Activated T-cell treated with anti-CD3 and anti-CD28 coated beads for 4 hours (primary cell): Measurements from ENCODE around the gene NMT1.

ENCODE experiments used
- DNase-seq: peaks from one replicate; pipeline ENCODE4 v3.0.0-alpha.2; 2020

The NMT1 gene

DNA sequence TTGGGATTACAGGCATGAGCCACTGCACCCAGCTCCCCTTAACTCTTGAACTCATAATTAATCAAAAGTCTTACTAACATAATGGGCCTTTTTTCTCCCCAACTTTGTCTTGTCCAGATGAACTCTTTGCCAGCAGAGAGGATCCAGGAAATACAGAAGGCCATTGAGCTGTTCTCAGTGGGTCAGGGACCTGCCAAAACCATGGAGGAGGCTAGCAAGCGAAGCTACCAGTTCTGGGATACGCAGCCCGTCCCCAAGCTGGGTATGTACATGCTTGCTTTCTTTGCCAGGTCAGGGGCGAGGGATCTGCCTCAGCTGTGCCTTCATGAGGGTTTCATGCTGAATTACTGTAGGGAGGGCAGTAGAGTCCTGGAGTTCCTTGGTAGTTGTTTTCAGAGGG lies 25.3 kb downstream of the NMT1 start:
- no peak for DNase-seq

DNA sequence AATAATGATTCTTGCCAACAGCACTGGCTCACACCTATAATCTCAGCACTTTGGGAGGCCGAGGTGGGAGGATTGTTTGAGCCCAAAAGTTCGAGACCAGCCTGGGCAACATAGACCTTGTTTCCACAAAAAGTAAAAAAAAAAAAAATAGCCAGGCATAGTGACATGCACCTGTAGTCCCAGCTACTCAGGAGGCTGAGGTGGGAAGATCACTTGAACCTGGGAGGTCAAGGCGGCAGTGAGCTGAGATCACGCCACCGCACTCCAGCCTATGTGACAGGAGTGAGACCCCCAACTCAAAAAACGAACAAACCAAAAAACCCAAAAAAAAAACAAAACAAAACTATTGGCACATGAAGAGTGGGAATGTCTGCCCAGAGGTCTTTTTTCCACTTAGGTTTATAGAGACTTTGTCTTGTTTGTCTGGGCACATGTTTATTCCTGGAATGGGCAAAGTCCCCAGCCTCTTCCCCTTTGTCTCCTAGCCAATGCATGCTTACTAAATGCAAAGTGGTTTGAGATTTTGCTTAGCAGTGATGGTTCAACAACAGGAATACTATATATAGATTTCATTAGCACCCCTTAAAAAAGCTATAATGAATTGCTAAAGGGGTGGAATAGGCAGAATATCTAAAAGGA lies 25.9 kb downstream of the NMT1 start:
- no peak for DNase-seq

DNA sequence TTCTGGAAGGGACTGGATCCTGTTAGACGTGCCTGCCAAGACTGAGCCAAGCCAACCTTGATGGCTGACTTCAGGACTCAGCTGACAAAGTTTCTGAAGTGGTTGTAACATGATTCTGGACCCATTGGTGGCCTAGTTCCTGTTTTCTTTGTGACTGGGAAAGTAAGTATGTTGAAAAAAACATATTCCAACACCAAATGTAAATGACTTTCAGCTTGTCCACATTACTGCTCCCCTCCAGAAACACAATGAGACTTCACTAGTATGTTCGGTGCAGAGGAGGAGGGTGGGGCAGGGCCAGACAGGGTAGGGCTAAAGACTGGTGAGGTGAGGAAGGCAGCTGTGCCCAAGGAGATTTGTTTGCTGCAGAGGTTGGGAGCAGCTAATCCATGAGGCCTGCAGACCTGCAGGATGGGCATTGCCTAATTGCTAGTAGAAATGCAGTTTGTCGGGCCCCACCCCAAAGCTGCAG lies 26.4 kb downstream of the NMT1 start:
- no peak for DNase-seq

DNA sequence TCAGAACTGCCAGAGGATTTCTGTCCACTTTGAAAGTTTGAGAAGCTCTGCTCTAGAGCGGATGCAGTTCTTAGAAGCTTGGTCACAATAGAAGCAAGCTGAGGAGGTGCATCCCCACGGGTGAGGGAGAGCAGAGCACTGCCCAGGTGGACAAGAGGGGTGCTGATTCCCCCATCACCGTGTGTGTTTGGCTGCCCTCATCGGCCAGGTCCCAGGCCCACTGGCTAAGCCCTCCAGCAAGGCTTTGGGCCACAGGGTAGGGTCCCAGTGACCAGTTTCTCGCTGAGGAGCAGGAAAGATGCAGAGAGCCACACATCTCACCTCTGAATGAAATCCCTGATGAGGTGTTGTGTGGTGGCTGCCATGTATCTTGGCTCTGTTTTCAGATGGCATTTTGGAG lies 26.9 kb downstream of the NMT1 start:
- DNase-seq, result no peak

DNA sequence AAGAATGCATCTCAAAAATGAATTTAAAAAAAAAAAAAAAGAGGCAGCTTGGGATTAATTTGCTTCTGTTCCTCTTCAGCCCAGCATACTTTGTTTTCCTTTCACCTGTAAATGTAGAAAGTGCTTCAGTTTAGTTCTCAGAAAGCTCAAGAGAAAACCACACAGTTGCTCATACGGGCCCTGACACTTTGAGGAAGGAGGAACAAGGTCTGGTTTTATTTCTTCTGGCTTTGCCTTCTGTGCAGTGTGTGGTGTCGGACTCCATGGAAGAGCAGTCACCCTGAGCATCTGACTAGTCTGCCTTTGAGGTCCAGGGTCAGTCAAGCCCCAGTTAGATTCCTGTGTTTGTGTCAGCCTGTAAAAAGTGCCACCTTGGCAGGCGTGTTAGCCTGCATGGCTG lies 27.6 kb downstream of the NMT1 start:
- no peak for DNase-seq

DNA sequence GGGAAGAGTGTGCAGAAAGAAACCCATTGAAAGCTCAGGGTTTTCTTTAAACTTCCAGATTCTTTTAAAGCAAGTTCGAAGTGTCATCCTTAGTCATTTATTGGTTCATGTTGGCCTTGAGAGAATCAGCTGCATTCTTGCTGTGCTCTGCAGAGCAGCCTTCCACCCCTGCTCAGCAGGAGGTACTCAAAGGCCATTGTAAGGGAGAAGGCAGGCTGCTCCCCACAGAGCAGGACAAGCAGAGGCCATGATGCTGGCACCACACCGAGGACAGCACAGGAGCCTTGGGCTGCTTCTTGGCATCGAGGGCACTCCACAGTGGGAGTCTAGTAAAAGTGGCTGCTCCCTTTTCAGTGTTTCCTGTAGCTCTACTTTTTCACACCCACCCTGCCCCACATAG lies 29.6 kb downstream of the NMT1 start:
- DNase-seq, result no peak

DNA sequence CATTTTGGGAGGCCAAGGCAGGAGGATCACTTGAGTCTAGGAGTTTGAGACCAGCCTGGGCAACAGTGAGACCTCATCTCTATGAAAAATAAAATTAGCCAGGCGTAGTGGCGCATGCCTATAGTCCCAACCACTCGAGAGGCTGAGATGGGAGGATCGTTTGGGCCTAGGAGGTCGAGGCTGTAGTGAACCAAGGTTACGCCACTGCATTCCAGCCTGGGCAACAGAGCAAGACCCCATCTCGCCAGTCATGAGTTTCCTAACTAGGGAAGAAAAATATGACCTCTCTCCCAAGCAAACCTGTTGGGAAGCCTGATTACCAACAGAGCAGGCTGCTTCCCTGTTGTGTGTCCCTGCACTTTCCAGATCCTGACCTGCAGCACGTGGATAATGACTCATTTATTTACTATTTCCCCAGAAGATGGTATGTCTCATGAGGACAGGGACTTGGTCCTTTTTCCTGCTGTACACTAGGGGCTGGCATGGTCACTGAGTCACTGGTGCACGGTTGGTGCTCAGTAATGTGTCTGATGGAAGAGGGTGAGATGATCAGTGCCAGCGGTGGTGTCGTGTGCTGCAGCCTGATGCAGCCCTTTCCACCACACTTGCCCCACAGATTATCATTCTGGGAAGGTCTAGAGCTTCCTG lies 30.8 kb downstream of the NMT1 start:
- no peak for DNase-seq

DNA sequence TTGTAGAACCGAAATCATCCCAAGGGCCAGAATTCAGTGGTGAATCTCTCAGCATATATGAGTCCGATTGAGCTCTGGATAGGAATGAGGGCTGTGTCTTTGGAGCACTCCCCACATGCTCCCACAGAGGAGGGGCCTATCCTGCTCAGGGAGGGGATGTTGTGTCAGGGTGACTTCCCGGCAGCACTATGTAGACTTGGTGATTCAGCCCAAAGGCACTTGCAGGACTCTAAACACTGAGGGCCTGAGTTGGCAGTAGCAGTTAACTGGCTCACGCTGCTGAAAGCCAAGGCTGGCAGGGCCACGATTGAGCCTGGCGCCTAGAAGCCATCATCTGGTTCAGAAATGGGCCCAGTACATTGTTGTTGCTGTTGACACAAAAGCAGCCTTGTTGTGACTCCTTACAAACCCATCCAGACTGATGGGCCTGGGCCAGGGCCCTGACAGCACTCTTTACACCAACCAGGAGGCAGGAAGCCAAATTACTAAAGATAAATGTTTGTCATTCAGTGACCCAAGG lies 31.9 kb downstream of the NMT1 start:
- DNase-seq, result no peak

DNA sequence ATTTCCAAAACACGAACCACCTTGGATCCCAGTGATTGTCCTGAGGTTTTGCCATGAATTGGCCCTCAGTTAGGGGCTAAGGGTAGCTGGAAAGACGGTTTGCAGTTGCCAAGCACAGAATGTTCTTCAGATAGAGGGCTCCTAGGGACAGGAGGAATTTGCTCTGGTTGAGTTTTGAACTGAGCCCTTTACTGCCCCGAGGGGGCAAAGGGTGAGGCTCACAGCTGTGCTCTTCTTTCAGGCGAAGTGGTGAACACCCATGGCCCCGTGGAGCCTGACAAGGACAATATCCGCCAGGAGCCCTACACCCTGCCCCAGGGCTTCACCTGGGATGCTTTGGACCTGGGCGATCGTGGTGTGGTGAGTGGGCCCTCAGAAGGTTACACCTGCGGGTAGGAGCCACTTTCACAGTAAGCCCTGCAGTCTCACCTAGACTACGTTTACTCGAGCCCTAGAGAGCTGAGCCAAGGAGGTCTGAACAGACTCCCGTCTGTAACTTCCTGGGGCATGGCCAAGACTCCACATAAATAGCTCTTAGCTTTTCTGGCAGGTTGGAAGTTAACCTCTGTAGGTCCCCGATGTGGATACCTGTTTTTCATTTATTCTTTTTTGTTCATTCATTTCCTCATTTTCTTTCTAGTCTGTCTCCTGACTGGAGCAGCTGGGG lies 32.5 kb downstream of the NMT1 start:
- no peak for DNase-seq

DNA sequence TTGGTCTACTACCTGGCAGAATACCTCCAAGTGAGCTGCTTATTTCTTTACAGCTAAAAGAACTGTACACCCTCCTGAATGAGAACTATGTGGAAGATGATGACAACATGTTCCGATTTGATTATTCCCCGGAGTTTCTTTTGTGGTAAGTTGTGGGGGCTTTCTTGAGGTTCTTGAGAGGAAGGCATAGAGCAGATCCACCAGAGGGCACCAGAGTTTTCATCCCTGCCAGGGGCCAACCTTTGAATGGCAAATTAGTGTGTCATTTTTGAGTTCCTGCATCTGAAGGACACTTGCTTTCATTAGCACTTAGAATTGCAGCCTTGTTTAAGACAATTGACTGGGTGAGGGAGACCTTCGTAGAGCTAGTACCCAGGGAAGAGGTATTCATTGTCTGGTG lies 35.0 kb downstream of the NMT1 start:
- no peak for DNase-seq

DNA sequence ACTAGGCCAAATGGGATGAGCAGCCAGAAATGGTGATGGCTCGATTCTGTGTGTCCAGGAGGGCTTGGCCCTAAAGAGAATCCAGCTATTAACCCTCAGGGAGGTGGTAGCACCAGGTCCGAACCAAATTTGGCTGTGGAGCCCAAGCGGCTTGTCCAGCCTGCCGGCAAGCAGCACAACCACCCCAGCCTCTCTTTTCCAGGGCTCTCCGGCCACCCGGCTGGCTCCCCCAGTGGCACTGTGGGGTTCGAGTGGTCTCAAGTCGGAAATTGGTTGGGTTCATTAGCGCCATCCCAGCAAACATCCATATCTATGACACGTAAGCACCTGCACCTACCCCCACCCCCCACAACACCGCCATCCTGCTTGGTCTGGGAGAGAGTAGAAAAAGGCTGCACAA lies 35.8 kb downstream of the NMT1 start:
- DNase-seq, result no peak

DNA sequence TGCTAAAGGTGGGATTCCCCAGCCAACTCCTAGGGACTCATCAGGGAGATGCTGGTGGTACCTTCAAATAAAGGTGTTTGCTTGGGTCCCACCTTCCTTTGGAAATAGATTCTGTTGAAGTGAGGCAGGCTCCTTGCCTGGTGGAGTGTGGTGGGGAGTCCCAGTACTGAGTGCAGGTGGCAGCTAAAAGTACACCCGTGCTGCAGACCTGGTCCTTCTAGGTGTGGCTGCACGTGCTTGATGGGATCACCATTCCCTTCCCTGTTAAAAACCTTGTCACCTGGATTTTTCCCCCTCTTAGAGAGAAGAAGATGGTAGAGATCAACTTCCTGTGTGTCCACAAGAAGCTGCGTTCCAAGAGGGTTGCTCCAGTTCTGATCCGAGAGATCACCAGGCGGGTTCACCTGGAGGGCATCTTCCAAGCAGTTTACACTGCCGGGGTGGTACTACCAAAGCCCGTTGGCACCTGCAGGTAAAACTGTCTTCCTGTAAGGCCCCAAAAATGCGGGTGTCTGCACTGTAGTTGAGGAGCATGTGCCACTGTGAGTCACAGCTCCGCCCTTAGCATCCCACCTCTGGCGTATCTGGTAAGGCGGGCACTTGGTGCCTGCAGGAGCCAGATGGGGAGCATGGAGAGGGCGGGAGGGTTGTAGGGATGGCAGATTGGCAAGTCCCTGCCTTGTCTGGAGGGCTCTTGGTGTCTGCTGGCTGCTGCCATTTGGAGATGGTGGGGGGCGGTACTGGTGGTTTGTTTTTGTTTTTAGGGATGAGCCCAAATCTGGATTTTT lies 37.2 kb downstream of the NMT1 start:
- DNase-seq, result no peak

DNA sequence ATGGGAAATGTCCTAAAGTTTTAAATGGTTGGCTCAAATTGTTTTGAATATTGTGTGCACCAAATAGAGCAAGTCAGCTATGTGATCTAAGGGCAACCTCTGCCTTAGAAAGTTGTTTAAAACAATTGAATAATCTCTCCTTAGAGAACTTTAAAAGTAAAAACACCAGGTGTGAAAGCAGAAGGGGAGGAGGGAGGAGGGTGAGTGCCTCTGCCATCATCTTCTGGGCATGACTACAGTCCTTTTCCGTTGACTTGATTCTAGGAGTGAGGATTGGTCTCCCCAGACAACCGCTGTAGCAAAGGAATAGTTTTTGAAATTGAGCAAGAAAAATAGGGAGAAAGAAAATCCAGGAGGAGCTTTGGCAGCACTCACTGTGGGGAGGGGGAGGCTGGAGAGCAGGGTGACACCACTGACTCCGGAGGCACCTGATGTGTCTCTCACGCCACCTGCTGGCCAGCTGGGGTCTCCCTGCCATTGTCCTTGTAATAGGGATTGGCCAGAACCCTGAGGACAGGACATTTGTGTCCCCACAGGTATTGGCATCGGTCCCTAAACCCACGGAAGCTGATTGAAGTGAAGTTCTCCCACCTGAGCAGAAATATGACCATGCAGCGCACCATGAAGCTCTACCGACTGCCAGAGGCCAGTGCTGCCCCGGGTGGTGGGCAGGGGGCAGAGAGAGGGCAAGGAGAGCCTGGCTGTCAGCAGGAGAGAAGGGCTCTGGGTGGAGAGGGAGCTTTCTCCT lies 37.9 kb downstream of the NMT1 start:
- DNase-seq, result peak; percentile 64

DNA sequence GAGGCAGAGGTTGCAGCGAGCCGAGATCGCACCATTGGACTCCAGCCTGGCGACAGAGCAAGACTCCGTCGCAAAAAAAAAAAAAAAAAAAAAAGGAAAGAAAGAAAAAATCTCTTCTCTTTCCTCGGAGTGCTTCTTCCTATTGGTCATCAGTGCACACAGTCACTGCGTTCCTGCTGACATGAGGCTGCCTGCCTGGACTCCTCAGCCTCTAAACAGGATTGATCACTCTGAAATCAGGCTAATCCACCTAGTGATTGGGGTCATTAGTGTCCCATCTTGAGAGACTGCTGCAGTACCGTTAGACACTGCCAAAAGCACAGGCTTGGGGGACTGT lies 40.4 kb downstream of the NMT1 start:
- no peak for DNase-seq

DNA sequence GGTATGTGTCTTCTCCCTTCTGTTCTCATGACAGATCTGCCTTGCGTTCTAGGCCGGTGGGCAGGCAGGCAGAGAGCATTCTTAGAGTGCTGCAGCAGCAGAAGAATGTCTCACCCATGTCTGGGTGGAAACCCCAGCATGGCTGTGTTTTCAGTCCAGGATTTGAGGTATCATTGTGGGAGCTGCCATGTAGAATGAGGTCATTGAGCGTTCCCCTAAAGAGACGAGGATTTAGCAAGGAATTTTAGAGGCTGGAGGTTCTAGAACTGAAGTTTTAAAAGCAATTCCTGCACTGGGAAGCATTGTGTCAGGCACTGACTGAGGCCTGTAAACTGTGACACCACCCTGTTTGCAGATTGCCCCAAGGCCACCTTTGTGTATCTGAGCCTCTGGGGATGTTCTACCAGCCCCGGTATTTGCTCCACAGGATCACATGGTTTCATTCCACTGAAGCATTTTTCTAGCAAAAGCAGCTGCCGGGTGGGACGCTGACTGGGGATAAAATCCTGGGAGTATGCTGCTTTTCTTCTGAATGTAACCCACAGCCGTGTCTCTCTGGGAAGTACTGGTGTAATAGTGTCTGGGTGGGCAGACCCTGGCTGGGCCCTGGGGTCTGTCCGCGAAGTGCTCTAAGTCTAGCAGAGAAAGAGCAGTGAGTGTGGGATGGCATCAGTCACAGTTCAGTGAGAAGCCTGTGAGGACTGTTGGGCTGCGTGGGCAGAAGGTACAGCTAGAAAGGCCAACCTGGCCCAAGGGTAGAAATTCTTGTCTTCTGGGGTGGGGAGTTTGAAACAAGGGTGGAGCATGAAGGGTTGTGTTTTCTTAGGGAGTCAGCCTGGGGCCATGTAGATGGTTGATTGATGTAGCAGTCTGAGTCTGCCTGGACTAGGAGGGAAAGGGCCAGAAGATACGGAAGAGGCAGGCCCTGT lies 41.0 kb downstream of the NMT1 start:
- no peak for DNase-seq

DNA sequence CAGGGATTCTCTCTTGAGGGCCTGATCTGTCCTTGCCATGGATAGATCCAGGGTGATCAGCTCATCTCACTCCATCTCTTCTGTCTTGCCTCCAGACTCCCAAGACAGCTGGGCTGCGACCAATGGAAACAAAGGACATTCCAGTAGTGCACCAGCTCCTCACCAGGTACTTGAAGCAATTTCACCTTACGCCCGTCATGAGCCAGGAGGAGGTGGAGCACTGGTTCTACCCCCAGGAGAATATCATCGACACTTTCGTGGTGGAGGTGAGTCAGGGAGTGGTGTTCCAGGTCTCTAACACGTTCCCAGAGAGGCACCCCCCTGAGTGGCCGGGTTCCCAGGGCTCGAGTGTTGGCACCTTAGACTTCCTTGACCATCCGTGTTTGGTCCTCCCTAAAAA lies 41.7 kb downstream of the NMT1 start:
- no peak for DNase-seq

DNA sequence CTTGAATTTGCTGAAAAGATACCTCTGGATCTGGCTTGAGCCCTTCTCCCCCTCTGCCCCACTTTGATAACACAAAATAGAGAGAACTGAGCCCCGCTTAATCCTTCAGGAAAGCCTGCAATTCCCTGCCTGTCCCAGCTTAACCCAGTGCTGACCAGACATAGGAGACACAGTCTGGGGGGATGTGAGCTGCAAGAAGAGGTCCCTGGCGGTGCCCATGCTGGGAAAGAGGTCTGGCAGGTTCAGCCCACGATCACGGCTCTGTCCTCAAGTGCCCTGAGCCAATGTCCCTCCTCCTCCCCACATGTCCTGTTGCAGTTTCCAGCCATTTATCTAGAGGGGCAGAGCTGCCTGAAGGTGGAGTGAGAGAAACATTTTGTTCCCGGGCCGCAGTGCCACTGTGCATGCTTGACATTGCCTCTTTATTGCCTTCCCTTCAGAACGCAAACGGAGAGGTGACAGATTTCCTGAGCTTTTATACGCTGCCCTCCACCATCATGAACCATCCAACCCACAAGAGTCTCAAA lies 42.2 kb downstream of the NMT1 start:
- no peak for DNase-seq

DNA sequence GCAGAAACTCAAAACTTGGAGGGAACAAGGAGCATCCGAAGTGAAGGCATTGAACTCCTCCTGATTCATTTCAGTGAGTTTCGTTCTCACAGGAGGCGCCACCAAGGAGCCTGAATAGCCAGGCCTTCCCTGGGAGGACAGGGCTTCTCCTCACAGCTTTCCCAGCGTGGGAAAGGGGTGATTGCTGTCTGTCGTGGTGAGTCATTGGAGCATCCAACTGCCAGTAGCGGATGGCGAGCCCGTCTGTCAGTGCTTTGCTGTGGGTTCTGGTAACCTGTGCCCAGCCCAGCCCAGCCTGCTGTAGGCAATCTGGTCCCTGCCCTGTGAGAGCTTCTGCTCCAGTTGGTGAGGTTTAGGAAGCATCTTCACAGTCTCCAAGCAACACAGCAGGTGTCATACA lies 42.9 kb downstream of the NMT1 start:
- no peak for DNase-seq

DNA sequence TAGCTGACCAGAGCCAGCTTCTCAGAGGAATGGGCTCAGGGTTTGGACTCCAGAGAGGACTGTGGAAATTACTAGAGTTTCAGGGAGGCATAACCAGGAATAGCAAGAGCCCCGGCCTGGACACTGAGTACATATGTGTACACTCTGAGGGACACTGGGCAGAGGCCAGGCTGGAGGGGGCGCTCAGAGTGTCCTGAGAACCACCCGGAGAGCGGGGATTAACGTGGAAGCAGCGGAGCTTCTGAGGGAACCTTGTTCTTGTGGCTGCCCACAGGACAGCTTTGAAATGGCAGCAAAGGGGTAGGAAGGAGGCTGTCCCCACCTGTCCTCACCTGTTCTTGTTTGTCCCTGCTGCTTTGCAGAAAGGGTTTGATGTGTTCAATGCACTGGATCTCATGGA lies 43.4 kb downstream of the NMT1 start:
- DNase-seq, result no peak

DNA sequence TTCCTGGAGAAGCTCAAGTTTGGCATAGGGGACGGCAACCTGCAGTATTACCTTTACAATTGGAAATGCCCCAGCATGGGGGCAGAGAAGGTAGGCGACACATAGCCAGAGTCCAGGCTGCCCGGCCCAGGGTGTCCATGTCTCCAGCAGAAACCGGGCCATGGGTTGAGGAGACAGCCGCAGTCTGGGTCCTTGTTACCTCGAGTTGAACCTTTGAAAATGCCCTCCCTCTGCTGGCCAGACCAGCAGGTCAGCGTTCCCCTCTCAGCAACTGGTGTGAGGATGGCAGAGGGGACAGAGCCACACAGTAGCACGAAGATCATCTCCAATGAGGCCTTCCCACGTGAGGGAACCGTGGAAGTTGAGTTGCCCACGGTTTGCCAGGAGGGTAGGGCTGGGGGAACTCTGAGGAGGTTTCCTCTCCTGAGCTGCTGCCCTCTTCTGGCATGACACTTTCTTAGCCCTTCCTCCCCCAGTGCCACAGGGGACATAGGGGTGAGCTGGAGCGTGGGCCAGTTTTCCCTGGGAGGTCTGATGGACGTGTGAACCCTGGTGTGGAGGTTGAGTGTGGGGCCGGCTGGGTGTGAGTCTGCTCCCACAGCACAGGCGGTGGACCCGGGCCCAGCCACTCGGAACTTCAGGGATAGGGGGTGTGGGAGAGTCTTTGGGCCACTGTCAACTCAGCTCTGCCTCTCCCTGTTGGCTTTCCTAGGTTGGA lies 43.9 kb downstream of the NMT1 start:
- DNase-seq, result no peak

DNA sequence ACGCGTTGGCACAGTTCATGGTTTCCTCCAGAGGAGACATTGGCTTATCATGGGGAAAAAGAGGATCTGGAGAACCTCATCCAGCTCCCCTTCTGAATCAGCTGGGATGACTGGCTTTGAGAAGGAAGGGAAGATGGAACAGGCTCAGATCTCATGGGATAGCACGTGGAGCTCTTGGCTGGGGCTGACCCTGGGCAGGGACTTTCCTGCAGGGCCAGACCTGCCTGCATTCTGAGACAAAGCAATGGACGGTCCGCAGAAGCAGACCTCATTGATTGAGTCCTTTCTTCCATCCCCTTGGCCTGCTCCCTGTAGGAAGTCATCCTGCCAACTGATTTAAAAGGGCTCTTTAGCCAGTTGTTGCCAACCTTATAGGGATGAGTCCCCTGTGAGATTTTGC lies 45.0 kb downstream of the NMT1 start:
- no peak for DNase-seq
